Activated CD8-positive, alpha-beta memory T cell treated with anti-CD3 and anti-CD28 coated beads for 36 hours (primary cell): Measurements from ENCODE around the gene GMPR. TPM values are rescaled to one million over a fixed set of nuclear protein-coding genes. Genes with fewer than 3 reads are reported as not detected.
"Not testable (repeated sequence)": the region's sequence is repeated elsewhere in the genome, so short reads cannot be mapped to it uniquely, and the experiment has no call there.

Experiments
- CTCF ChIA-PET: fragments of 350-600 bp; sonication (Branson Sonifier 250); formaldehyde crosslinking; loops from one replicate; lab custom pipeline; 2021; ENCODE audit warnings: antibody characterized with exemption; lab: Charles Lee
- POLR2A ChIA-PET: fragments of 350-600 bp; sonication (Branson Sonifier 250); formaldehyde crosslinking; loops from one replicate; lab custom pipeline; 2021; ENCODE audit warnings: antibody characterized with exemption; lab: Charles Lee
- total RNA-seq, 2 experiments: library from RNA; stranded (reverse); gene quantifications; one replicate each; pipeline ENCODE4 v1.2.3, GENCODE V29; 2021

The GMPR gene
- total RNA-seq, 2 experiments from 2014 or later = 0.80 to 0.92 TPM

GRCh38 chr6:16240589-16241320 is 2.4 kb downstream of the GMPR start:
- ChIA-PET POLR2A (no interaction called here), CTCF (interaction anchor here (2.2 kb wide), 1 partner anchor 10 kb away, joined by 5 read pairs; no protein-coding TSS in a partner anchor)

GRCh38 chr6:16241321-16241689 is 2.9 kb downstream of the GMPR start:
- POLR2A ChIA-PET = no interaction called here
- CTCF ChIA-PET = interaction anchor here (2.2 kb wide), 1 partner anchor 11 kb away, joined by 5 read pairs; no protein-coding TSS in a partner anchor

DNA sequence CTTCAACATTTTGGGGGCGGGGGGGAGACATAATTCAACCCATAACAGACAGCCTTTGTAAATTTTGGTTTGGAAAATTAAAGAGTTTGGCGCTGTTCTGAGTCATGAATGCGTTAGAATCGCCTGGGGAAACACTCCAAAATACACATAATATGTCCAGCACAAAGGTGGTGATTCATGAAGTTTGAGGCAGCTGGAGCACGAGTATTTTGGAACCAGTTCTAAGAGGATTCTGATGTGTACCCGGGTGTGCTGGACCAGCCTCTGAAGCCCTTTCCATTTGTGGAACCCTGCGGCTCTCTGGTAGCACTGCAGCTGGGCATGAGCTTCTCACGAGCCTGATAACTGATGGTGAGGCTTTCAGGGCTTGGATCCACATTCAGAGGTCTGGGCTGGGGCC is 4.7 kb downstream of the GMPR start:
- CTCF ChIA-PET = interaction anchor here (0.6 kb wide), 1 partner anchor 12 kb away, joined by 3 read pairs; no protein-coding TSS in a partner anchor

DNA sequence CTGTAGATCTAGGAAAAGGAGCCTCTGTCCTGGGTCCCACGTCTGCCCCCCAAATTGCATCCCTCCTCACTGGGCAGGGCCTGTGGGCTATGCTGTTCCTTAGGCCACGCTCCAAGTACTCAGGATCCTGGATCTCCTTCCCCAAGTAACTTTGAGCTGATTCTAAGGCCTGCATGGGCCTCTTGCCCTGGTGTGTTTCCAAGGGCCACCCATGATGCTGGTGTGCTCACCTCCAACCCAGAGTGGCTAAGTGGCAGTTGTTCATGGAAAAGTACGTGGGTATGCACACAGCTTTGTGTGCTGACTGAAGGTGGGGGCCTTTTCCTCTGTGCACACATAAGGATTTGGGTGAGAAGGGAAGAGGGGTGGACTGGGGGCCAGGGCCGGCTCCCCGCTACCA is 5.3 kb downstream of the GMPR start:
- CTCF ChIA-PET = no interaction called here
- POLR2A ChIA-PET = no interaction called here

More for the DNA sequence above, 4.7 kb downstream of the GMPR start:
- POLR2A ChIA-PET = no interaction called here

- ChIA-PET CTCF (interaction anchor here (0.7 kb wide), 1 partner anchor 625 kb away, joined by 3 read pairs; no protein-coding TSS in a partner anchor), POLR2A (no interaction called here)
Observed at GRCh38 chr6:16244446-16244845, 6.1 kb downstream of the GMPR start.

DNA sequence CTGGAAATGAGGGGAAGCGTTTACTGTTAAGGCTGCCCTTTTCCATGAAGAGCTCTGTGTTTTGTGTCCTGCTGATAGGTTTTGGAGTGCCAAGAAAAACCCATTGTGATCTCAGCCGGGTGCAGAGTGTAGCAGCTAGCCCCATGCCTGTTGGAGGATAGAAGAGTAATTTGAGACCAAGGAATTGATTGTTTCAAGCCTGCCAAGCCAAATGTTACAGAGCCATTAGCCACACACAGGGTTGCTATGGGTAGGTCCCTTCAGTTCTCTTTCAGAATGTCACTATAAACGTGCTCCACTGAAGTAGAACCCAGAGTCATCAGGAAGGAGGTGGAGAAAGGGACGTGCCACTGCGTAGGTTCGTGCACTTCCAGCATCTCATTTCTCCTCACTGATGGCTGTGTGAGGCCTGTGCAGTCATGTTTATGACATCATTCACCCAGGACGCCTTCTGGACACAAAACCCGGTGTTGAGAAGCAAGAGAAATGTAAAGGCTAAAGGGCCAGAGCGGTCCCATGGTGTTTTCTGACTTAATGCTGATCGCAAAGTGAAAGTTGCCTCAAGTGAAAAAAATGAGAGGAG is 6.6 kb downstream of the GMPR start:
- POLR2A ChIA-PET = no interaction called here
- CTCF ChIA-PET = no interaction called here

DNA sequence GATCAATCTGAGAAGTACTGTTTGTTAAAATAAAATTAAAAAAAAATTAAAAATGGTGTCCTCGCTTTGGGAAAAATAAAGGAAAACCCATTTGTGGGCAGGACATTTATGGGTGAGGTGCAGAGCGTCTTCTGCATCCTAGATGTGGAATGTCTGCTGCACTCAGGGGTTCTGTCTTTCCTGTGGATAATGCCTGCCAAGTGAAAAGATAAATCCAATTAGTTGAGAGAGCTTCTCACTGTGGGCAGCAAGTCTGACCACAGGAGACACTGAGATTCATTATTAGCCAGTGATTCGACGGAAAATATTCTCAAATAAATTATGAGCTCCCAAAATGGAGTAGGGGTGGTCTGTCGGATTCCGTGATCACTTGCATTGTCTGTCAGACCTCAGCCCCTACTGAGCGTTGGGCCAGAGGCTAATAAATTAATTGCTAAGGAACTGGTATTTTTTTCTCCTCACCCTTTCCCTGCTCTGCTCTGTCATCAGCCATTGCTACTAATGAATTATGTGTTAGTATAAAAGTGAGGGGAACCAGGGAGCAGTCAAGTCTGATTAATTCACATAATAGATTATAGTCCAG is 10.0 kb downstream of the GMPR start:
- ChIA-PET CTCF (interaction anchor here (0.7 to 1.1 kb wide), 2 partner anchors 9 to 17 kb away, joined by 3 read pairs; no protein-coding TSS in a partner anchor), POLR2A (no interaction called here)

GRCh38 chr6:16249971-16250370 is 11.6 kb downstream of the GMPR start:
- ChIA-PET CTCF (no interaction called here), POLR2A (no interaction called here)

DNA sequence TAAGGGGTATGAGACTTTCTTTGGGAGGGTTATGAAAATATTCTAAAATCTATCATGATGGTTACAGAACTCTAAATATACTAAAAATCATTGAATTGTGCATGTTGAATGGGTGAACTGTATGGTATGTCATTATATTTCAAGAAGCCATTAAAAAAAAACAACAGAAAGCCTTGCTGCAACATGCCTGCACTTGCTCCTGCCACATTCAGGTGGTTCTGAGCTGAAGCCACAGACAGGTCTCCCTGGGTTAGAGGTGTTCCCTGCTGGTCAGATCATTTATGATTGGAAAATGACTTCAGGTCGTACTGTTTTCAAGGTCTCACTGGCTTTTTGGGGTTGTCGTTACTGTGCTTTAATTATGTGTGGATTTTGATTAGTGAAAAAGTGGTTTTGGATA is 13.3 kb downstream of the GMPR start:
- ChIA-PET POLR2A (no interaction called here), CTCF (no interaction called here)

DNA sequence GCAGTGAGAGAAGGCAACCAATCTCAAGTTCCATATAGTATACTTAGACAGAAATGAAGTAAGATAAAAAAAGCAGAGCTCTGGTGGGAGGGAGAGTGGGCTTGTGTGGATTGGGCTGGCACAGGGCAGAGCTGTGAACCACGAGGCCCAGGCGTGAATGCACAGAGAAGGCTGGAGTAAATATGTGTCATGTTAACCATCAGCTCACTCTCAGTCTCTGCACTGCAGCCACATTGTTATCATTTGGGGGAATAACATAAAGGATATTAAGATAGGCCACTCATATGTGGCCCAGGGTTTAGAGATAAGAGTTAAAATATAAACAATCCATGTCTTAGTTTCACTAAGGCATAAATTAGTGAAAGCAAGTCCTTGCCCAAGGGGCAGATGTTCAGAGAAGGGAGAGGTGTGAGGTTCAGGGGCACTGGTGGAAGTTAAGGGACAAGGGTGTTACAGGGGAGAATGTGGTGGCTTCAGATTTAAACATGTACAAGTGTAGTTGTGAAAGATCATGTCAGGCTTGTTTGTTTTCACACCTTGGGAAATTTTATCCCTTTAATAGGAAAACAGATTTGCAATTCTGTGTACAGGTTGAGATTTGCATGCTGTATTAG is 14.4 kb downstream of the GMPR start:
- ChIA-PET CTCF (no interaction called here), POLR2A (interaction anchor here (0.5 kb wide), 1 partner anchor 671 kb away, joined by 10 read pairs; no protein-coding TSS in a partner anchor)

GRCh38 chr6:16253399-16254144 is 15.2 kb downstream of the GMPR start:
- POLR2A ChIA-PET = no interaction called here
- CTCF ChIA-PET = interaction anchor here (0.6 kb wide), 1 partner anchor 33 kb away, joined by 3 read pairs; no protein-coding TSS in a partner anchor

- ChIA-PET POLR2A (no interaction called here), CTCF (no interaction called here)
Observed at GRCh38 chr6:16254535-16254934, 16.1 kb downstream of the GMPR start.

GRCh38 chr6:16256781-16257180 is 18.4 kb downstream of the GMPR start:
- ChIA-PET CTCF (no interaction called here), POLR2A (interaction anchor here (0.6 kb wide), 1 partner anchor 9 kb away, joined by 3 read pairs; no protein-coding TSS in a partner anchor)

DNA sequence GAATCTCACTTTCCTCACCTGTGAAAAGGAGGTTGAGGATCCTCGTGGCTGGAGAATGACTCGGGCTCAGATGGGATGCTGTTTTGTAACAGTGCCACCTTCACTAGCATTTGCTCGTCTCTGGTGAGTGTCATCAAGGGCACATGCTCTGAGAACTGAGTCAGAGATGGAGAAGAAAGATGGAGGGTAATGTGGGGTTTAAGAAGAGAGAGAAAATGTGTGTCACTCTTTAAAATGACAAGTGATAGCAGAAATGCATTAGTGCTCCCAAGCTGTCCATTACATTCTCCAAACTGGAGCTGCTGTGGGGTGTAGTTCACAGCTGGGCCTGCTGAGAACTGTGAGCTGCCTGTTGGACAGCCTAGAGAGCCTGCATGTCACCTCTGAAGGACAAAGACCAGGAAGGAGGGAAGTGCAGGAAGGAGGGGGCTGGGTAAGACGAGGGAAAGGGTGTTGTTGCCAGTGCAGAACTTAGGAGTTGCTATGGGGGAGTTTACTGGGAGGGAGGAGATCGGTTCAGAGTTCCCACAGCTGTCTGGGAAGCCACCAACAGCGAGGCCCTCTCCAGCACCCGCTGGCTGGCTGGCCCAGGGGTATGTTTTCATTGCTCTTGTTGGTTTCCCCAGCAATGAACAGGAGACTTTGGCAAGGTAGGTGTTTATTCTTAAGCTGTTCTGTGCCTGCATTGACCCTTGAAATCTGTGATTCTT is 19.8 kb downstream of the GMPR start:
- POLR2A ChIA-PET = no interaction called here
- CTCF ChIA-PET = interaction anchor here (0.6 kb wide), 1 partner anchor 497 kb away, joined by 3 read pairs; no protein-coding TSS in a partner anchor

- CTCF ChIA-PET = interaction anchor here (0.6 kb wide), 1 partner anchor 497 kb away, joined by 3 read pairs; no protein-coding TSS in a partner anchor
- POLR2A ChIA-PET = no interaction called here
Observed at GRCh38 chr6:16258709-16259075, 20.3 kb downstream of the GMPR start.

- POLR2A ChIA-PET, CTCF ChIA-PET: not testable (repeated sequence)
Observed at GRCh38 chr6:16259604-16260003, 21.2 kb downstream of the GMPR start.

GRCh38 chr6:16260602-16261001 is 22.2 kb downstream of the GMPR start:
- POLR2A ChIA-PET, CTCF ChIA-PET: not testable (repeated sequence)

DNA sequence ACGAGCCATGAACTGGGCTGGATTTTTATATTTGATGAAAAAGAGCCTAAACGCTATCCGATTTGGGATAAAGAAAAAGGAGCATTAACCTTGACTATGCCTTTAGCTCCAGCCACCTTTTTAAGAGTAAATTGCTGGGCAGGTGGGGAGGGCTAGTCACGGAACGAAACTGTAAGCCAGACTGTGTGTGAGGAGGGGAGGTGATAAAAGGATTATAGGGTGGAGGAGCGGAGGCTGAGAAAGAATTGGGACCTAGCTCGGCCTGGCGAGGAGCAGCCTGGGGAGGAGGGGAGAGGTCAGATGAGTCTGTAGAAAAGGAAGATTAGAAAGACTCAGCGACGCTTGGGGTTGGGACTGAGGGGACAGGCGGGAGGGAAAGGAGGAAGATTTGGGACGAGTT is 24.4 kb downstream of the GMPR start:
- CTCF ChIA-PET, POLR2A ChIA-PET: not testable (repeated sequence)
